GM12878 (cell line): ENCODE data around the gene ZNF627. TPM values are rescaled to one million over a fixed set of nuclear protein-coding genes. Genes with fewer than 3 reads are reported as not detected.

Experiments used
- ATAC-seq: fragments of 200-7000 bp; cut with Tn5 transposase; 3 replicates; pipeline ENCODE4 v1.9.1; 2020; ENCODE audit warnings: mild to moderate bottlenecking, moderate library complexity
- BruUV-seq: library from RNA; stranded (reverse); fragments of 400-500 nt; replicated peaks from 2 replicates; lab custom pipeline; 2021; lab: Mats Ljungman, UMichigan
- CTCF ChIA-PET: fragments of 300-600 bp; sonication (Branson Sonifier 250); formaldehyde crosslinking; extraction: SDS; loops from one replicate; lab custom pipeline; 2021; ENCODE audit warnings: inconsistent platforms; lab: Yijun Ruan, JAX
- POLR2A ChIA-PET: fragments of 350-600 bp; formaldehyde crosslinking; extraction: SDS; loops from one replicate; lab custom pipeline; 2021; ENCODE audit warnings: inconsistent platforms; lab: Charles Lee
- RAD21 ChIA-PET: fragments of 300-600 bp; sonication (Branson Sonifier 250); formaldehyde crosslinking; loops from one replicate; lab custom pipeline; 2023; ENCODE audit warnings: antibody characterized with exemption; ENCODE audit not compliant: unreplicated experiment; lab: Charles Lee
- SMC1A ChIA-PET: fragments of 300-600 bp; sonication (Branson Sonifier 250); formaldehyde crosslinking; loops from one replicate; lab custom pipeline; 2023; ENCODE audit not compliant: unreplicated experiment, uncharacterized antibody; lab: Charles Lee
- DNase-seq: peaks from one replicate; pipeline ENCODE4 v3.0.0-alpha.2; 2011; ENCODE audit warnings: low read depth, low spot score
- FAIRE-seq: peaks from 3 replicates; lab custom pipeline; 2011; peaks lifted over from hg19 to GRCh38; lab: Jason Lieb, UNC
- H2AFZ ChIP-seq: 2 replicates; pipeline ENCODE4 v1.6.0; 2011; ENCODE audit warnings: low read depth, low read length, control low read depth; ENCODE audit not compliant: control insufficient read depth
- H3K27ac ChIP-seq: 2 replicates; pipeline ENCODE4 v1.5.1; 2011; ENCODE audit warnings: control low read depth; ENCODE audit not compliant: control insufficient read depth, insufficient read depth
- H3K27me3 ChIP-seq, 2 experiments: replicated peaks in 1 of 2; 2 replicates each; pipeline versions ENCODE4 v1.6.0 to v1.6.1; 2011; ENCODE audit warnings: low read length in 1 of 2; ENCODE audit not compliant: control insufficient read depth in 2 of 2, insufficient read depth in 2 of 2
- H3K36me3 ChIP-seq, 2 experiments: 2 replicates each; pipeline ENCODE4 v1.5.1; 2011; ENCODE audit warnings: low read length in 1 of 2; ENCODE audit not compliant: control insufficient read depth in 2 of 2, insufficient read depth in 2 of 2
- H3K4me1 ChIP-seq: 2 replicates; pipeline ENCODE4 v1.6.1; 2011; ENCODE audit warnings: mild to moderate bottlenecking, low read length, moderate library complexity, mixed read lengths; ENCODE audit not compliant: control insufficient read depth, insufficient read depth
- H3K4me2 ChIP-seq: 2 replicates; pipeline ENCODE4 v1.6.0; 2011; ENCODE audit warnings: control low read depth; ENCODE audit not compliant: control insufficient read depth, insufficient read depth
- H3K4me3 ChIP-seq: fragments of 200-600 bp; sonication (generic); 2 replicates; pipeline ENCODE4 v1.5.1; 2016
- H3K79me2 ChIP-seq: 2 replicates; pipeline ENCODE4 v1.6.0; 2011; ENCODE audit warnings: low read length; ENCODE audit not compliant: control insufficient read depth, insufficient read depth
- H3K9ac ChIP-seq: 2 replicates; pipeline ENCODE4 v1.8.0; 2011; ENCODE audit warnings: low read length, control low read depth, mixed read lengths; ENCODE audit not compliant: control insufficient read depth, insufficient read depth
- H3K9me3 ChIP-seq: replicated peaks from 3 replicates; pipeline ENCODE4 v1.5.1; 2011; ENCODE audit warnings: mild to moderate bottlenecking, low read length; ENCODE audit not compliant: control insufficient read depth, insufficient read depth
- H4K20me1 ChIP-seq: 2 replicates; pipeline ENCODE4 v1.6.0; 2011; ENCODE audit not compliant: control insufficient read depth, insufficient read depth
- BMI1 ChIP-seq: fragments of 450-650 bp; IDR thresholded peaks from 2 replicates; pipeline ENCODE4 v1.6.1; 2016; ENCODE audit warnings: mild to moderate bottlenecking, moderate library complexity, borderline replicate concordance
- CHD1 ChIP-seq: IDR thresholded peaks from 2 replicates; pipeline ENCODE4 v1.6.1; 2012; ENCODE audit warnings: low read depth, low read length, improper control_type of control experiment
- KAT2A ChIP-seq: conservative IDR thresholded peaks from 2 replicates; pipeline ENCODE4 v1.6.1; 2011; ENCODE audit warnings: low read depth, low read length; ENCODE audit not compliant: control insufficient read depth
- NR2C1 ChIP-seq: fragments of 450-650 bp; IDR thresholded peaks from 2 replicates; pipeline ENCODE4 v1.6.1; 2017; ENCODE audit warnings: antibody characterized with exemption, mild to moderate bottlenecking, moderate library complexity
- RUNX3 ChIP-seq: IDR thresholded peaks from 2 replicates; pipeline ENCODE4 v1.6.1; 2012; ENCODE audit warnings: low read length, inconsistent platforms
- WGBS: methylation state at CpG from one replicate; pipeline ENCODE4 v1.1.6; 2016; ENCODE audit warnings: low lambda C conversion rate; ENCODE audit not compliant: insufficient replicate concordance, insufficient coverage; ENCODE audit errors: missing lambda C conversion rate; 5-methylcytosine and 5-hydroxymethylcytosine counted together
- in situ Hi-C: fragments of 300-500 bp; cut with MboI; formaldehyde crosslinking; loops from 9 replicates; pipeline ENCODE4 v1.14.3; 2018; ENCODE audit warnings: mixed read lengths
- intact Hi-C: fragments of 100-400 bp; cut with micrococcal nuclease; formaldehyde crosslinking; loops from one replicate; pipeline ENCODE4 v1.14.2; 2022; ENCODE audit not compliant: unreplicated experiment
- polyA plus RNA-seq, 11 experiments: library from polyadenylated mRNA; depleted of rRNA in 4 of 11; unstranded in 6 of 11; stranded (reverse) in 5 of 11; fragments of >200 nt; fragmentation: Nextera tagmentation in 4 of 11; fragmentation: Illumina TruSeq in 1 of 11; extraction: Ambion mirVana in 4 of 11; extraction: Trizol in 1 of 11; gene quantifications; 1 replicate in 1 of 11; 2 replicates in 10 of 11; pipeline versions ENCODE4 v1.2.1 to v1.2.3, GENCODE V29; 2011 to 2016; ENCODE audit warnings: inconsistent platforms in 2 of 11, missing spikeins in 2 of 11, low read depth in 1 of 11
- total RNA-seq, 4 experiments: library from RNA; depleted of rRNA in 3 of 4; stranded (reverse); fragments of >200 nt in 3 of 4; fragmentation: Illumina TruSeq in 1 of 4; extraction: Trizol in 1 of 4; gene quantifications; 2 replicates each; pipeline versions ENCODE4 v1.2.1 to v1.2.3, GENCODE V29; 2013 to 2021
- TF ChIP-seq, protein P1 (sequence below): fragments of 450-650 bp; formaldehyde crosslinking; IDR thresholded peaks from 2 replicates; pipeline ENCODE4 v1.4.0; 2022; ENCODE audit warnings: mild to moderate bottlenecking, moderate library complexity
- TF ChIP-seq, protein P2 (sequence below): IDR thresholded peaks from 2 replicates; pipeline ENCODE4 v1.6.1; 2012; ENCODE audit warnings: improper control_type of control experiment, low read depth, low read length; ENCODE audit not compliant: insufficient replicate concordance

The ZNF627 gene
- total and polyA plus RNA-seq, 10 of the 15 experiments (the other 5 are each of a cell fraction or from before 2014, with no cell fraction given): 5.1 to 13.7 (median 10.2) TPM

DNA sequence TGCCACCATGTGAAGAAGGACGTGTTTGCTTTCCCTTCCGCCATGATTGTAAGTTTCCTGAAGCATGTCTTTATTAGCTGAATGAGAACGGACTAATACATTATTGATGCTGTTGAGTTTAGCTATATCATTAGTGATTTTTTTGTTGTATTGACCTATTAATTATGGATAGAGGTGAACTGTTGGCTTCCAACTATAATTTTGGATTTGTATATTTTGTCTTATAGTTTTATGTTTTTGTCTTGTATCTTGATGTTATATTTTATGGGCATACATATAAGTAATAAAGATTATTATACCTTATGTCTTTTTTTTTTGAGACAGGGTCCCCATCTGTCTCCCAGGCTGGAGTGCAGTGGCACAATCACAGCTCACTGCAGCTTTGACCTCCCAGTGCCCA lies 45.6 kb downstream of the ZNF627 start:
- in situ Hi-C loops: no loop called here
- DNase-seq: no peak

More for the DNA sequence above, 45.6 kb downstream of the ZNF627 start:
- Histone ChIP-seq H3K9ac (no peak overlapping the region), H3K79me2 (no peaks in the 10 kb centered on the region), H4K20me1 (no peaks in the 10 kb centered on the region), H3K4me3 (no peak overlapping the region), H3K36me3 (no peaks in the 10 kb centered on the region), H3K27ac (no peak overlapping the region), H3K27me3 (no peaks in the 10 kb centered on the region), H2AFZ (no peak overlapping the region), H3K9me3 (peaks cover 5% of the 10 kb centered on the region; the same call in 1 of the 3 replicates), H3K4me1 (no peaks in the 10 kb centered on the region; the same call in 1 of the 2 replicates), H3K4me2 (no peak overlapping the region)
- SMC1A ChIA-PET: no interaction called here
- TF ChIP-seq RUNX3 (no peak), KAT2A (no peak), NR2C1 (no peak), BMI1 (no peak), CHD1 (no peak)
- TF ChIP-seq, protein P1, sequence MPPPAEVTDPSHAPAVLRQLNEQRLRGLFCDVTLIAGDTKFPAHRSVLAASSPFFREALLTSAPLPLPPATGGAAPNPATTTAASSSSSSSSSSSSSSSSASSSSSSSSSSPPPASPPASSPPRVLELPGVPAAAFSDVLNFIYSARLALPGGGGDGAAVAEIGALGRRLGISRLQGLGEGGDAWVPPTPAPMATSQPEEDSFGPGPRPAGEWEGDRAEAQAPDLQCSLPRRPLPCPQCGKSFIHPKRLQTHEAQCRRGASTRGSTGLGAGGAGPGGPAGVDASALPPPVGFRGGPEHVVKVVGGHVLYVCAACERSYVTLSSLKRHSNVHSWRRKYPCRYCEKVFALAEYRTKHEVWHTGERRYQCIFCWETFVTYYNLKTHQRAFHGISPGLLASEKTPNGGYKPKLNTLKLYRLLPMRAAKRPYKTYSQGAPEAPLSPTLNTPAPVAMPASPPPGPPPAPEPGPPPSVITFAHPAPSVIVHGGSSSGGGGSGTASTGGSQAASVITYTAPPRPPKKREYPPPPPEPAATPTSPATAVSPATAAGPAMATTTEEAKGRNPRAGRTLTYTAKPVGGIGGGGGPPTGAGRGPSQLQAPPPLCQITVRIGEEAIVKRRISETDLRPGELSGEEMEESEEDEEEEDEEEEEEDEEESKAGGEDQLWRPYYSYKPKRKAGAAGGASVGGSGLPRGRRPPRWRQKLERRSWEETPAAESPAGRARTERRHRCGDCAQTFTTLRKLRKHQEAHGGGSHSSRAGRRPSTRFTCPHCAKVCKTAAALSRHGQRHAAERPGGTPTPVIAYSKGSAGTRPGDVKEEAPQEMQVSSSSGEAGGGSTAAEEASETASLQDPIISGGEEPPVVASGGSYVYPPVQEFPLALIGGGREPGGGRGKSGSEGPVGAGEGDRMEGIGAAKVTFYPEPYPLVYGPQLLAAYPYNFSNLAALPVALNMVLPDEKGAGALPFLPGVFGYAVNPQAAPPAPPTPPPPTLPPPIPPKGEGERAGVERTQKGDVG (CRISPR knock-in tag): no peak
- TF ChIP-seq, protein P2, sequence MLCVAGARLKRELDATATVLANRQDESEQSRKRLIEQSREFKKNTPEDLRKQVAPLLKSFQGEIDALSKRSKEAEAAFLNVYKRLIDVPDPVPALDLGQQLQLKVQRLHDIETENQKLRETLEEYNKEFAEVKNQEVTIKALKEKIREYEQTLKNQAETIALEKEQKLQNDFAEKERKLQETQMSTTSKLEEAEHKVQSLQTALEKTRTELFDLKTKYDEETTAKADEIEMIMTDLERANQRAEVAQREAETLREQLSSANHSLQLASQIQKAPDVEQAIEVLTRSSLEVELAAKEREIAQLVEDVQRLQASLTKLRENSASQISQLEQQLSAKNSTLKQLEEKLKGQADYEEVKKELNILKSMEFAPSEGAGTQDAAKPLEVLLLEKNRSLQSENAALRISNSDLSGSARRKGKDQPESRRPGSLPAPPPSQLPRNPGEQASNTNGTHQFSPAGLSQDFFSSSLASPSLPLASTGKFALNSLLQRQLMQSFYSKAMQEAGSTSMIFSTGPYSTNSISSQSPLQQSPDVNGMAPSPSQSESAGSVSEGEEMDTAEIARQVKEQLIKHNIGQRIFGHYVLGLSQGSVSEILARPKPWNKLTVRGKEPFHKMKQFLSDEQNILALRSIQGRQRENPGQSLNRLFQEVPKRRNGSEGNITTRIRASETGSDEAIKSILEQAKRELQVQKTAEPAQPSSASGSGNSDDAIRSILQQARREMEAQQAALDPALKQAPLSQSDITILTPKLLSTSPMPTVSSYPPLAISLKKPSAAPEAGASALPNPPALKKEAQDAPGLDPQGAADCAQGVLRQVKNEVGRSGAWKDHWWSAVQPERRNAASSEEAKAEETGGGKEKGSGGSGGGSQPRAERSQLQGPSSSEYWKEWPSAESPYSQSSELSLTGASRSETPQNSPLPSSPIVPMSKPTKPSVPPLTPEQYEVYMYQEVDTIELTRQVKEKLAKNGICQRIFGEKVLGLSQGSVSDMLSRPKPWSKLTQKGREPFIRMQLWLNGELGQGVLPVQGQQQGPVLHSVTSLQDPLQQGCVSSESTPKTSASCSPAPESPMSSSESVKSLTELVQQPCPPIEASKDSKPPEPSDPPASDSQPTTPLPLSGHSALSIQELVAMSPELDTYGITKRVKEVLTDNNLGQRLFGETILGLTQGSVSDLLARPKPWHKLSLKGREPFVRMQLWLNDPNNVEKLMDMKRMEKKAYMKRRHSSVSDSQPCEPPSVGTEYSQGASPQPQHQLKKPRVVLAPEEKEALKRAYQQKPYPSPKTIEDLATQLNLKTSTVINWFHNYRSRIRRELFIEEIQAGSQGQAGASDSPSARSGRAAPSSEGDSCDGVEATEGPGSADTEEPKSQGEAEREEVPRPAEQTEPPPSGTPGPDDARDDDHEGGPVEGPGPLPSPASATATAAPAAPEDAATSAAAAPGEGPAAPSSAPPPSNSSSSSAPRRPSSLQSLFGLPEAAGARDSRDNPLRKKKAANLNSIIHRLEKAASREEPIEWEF: no peak
- 73% methylated on average over 3 of the region's 3 CpGs for WGBS
- POLR2A ChIA-PET: no interaction called here
- FAIRE-seq: no peak
- intact Hi-C loops: no loop called here
- CTCF ChIA-PET: no interaction called here
- BruUV-seq: no TSS peak
- RAD21 ChIA-PET: no interaction called here
- no peak for ATAC-seq
